HepG2 (cell line): ENCODE results near the gene PSMB8.

Experiments used
- ATF3 ChIP-seq: sonication (generic); formaldehyde crosslinking; IDR thresholded peaks from 2 replicates; pipeline ENCODE4 v1.4.0; 2020; ENCODE audit warnings: missing genetic modification reagents
- FOXM1 ChIP-seq: sonication (generic); formaldehyde crosslinking; IDR thresholded peaks from 2 replicates; pipeline ENCODE4 v1.5.0; 2020; ENCODE audit warnings: missing genetic modification reagents
- FOXO1 ChIP-seq: sonication (generic); formaldehyde crosslinking; IDR thresholded peaks from 2 replicates; pipeline ENCODE4 v1.4.0; 2020; ENCODE audit warnings: missing genetic modification reagents
- HNRNPLL ChIP-seq: fragments of 200-400 bp; formaldehyde crosslinking; IDR thresholded peaks from 2 replicates; pipeline ENCODE4 v1.6.1; 2017; ENCODE audit warnings: mild to moderate bottlenecking, low read depth, low read length; ENCODE audit not compliant: poor library complexity, severe bottlenecking
- MAX ChIP-seq: IDR thresholded peaks from 2 replicates; pipeline ENCODE4 v1.6.1; 2012; ENCODE audit warnings: inconsistent platforms
- TAF1 ChIP-seq: sonication (generic); formaldehyde crosslinking; IDR thresholded peaks from 2 replicates; pipeline ENCODE4 v1.4.0; 2020; ENCODE audit warnings: missing genetic modification reagents
- ZBTB20 ChIP-seq: sonication (generic); formaldehyde crosslinking; IDR thresholded peaks from 2 replicates; pipeline ENCODE4 v1.8.1; 2023; ENCODE audit warnings: missing genetic modification reagents, low read depth, mild to moderate bottlenecking, borderline replicate concordance
- ZNF280D ChIP-seq: sonication (generic); formaldehyde crosslinking; IDR thresholded peaks from 2 replicates; pipeline ENCODE4 v1.5.1; 2020; ENCODE audit warnings: mild to moderate bottlenecking, missing genetic modification reagents
- ZSCAN5A ChIP-seq: sonication (generic); formaldehyde crosslinking; IDR thresholded peaks from 2 replicates; pipeline ENCODE4 v1.8.0; 2022; ENCODE audit warnings: mild to moderate bottlenecking, missing genetic modification reagents, borderline replicate concordance

- TF ChIP-seq ZBTB20 (CRISPR knock-in tag) (no peak), MAX (no peak), TAF1 (no peak), ZNF280D (CRISPR knock-in tag) (no peak), FOXM1 (no peak), FOXO1 (no peak), ZSCAN5A (CRISPR knock-in tag) (no peak), HNRNPLL (no peak), ATF3 (CRISPR knock-in tag) (no peak)
Observed at GRCh38 chr6:32835167-32835893, 8.5 kb downstream of the PSMB8 start.
